ENCODE measurements around the gene NOL6. TPM values are rescaled to one million over a fixed set of nuclear protein-coding genes. Genes with fewer than 3 reads are reported as not detected.

Gene NOL6
- total and polyA plus RNA-seq, 2 of the 13 experiments (the other 11 are each of a cell fraction or from before 2014, with no cell fraction given): 17.0 to 30.2 TPM

GRCh38 chr9:33439731-33440130 is 34.0 kb downstream of the NOL6 start:
- H4K20me1 ChIP-seq (ENCODE audit: insufficient read depth, low read length): no peaks in the 10 kb centered on the region
- DNase-seq (ENCODE audit: low spot score) (no peak), ATAC-seq (no peak), FAIRE-seq (no peak)
- no peaks in the 10 kb centered on the region for H3K9me3 ChIP-seq (ENCODE audit: low read length)
- BruUV-seq (replicated peaks): no TSS peak
- H3K27me3 ChIP-seq (ENCODE audit: control insufficient read depth in 1 of 2, insufficient read depth in 2 of 2, low read length in 2 of 2): peaks cover 3 to 24% of the 10 kb centered on the region in 2 experiments; a peak in 4 of 5 replicates
- ChIA-PET CTCF (ENCODE audit: low intra/inter-chr PET ratio, low total read pairs) (no interaction called here), POLR2A (interaction anchor here (1.0 kb wide), 1 partner anchor 34 kb away, joined by 3 read pairs; the partner anchor contains the start of gene NOL6)
- no peak overlapping the region for H2AFZ ChIP-seq (ENCODE audit: low read length)
- H3K4me2 ChIP-seq (ENCODE audit: low read depth, low read length): no peak overlapping the region
- TF ChIP-seq ZNF570 (CRISPR knock-in tag; IDR thresholded peaks at IDR 0.05; ENCODE audit: borderline replicate concordance): no peak
- TF ChIP-seq ZNF768 (CRISPR knock-in tag; IDR thresholded peaks at IDR 0.05): peak; percentile 94
- 48% methylated on average over 6 of the region's 6 CpGs for WGBS (ENCODE audit: low lambda C conversion rate)
- in situ Hi-C loops (cut with HindIII; ENCODE audit: extremely low pct_ligation_motif_present, low pct_unique_long_range_greater_than_20kb) (no loop called here), intact Hi-C loops (cut with micrococcal nuclease; ENCODE audit: unreplicated experiment) (no loop called here)
- no peaks in the 10 kb centered on the region for H3K79me2 ChIP-seq (ENCODE audit: insufficient read depth, low read length)
- no peak overlapping the region for H3K9ac ChIP-seq (ENCODE audit: insufficient read depth, low read depth, low read length)
- H3K4me1 ChIP-seq (ENCODE audit: insufficient read depth, low read length): peaks cover 35% of the 10 kb centered on the region
- H3K4me3 ChIP-seq (replicated peaks in 1 of 3; ENCODE audit: insufficient read depth in 1 of 3, low read depth in 2 of 3, low read length in 3 of 3): no peak overlapping the region
- no peaks in the 10 kb centered on the region for H3K36me3 ChIP-seq (replicated peaks in 1 of 2; ENCODE audit: control insufficient read depth in 1 of 2, insufficient read depth in 2 of 2, low read length in 2 of 2)
- H3K27ac ChIP-seq (ENCODE audit: extremely low read length, insufficient read depth, low read length): no peak overlapping the region

- no peaks in the 10 kb centered on the region for H4K20me1 ChIP-seq (ENCODE audit: insufficient read depth, low read length)
- WGBS (ENCODE audit: low lambda C conversion rate): 62% methylated on average over 7 of the region's 7 CpGs
- H3K4me3 ChIP-seq (replicated peaks in 1 of 3; ENCODE audit: insufficient read depth in 1 of 3, low read depth in 2 of 3, low read length in 3 of 3): no peak overlapping the region
- H3K36me3 ChIP-seq (replicated peaks in 1 of 2; ENCODE audit: control insufficient read depth in 1 of 2, insufficient read depth in 2 of 2, low read length in 2 of 2): no peaks in the 10 kb centered on the region
- no peaks in the 10 kb centered on the region for H3K79me2 ChIP-seq (ENCODE audit: insufficient read depth, low read length)
- H2AFZ ChIP-seq (ENCODE audit: low read length): no peak overlapping the region
- H3K9ac ChIP-seq (ENCODE audit: insufficient read depth, low read depth, low read length): no peak overlapping the region
- no peak overlapping the region for H3K4me2 ChIP-seq (ENCODE audit: low read depth, low read length)
- peaks cover 37% of the 10 kb centered on the region for H3K4me1 ChIP-seq (ENCODE audit: insufficient read depth, low read length)
- in situ Hi-C loops (cut with HindIII; ENCODE audit: extremely low pct_ligation_motif_present, low pct_unique_long_range_greater_than_20kb) (no loop called here), intact Hi-C loops (cut with micrococcal nuclease; ENCODE audit: unreplicated experiment) (no loop called here)
- CTCF ChIA-PET (ENCODE audit: low intra/inter-chr PET ratio, low total read pairs): no interaction called here
- POLR2A ChIA-PET: interaction anchor here (1.0 kb wide), 1 partner anchor 35 kb away, joined by 3 read pairs; the partner anchor contains the start of gene NOL6
- no TSS peak for BruUV-seq (replicated peaks)
- no peaks in the 10 kb centered on the region for H3K9me3 ChIP-seq (ENCODE audit: low read length)
- no peak overlapping the region for H3K27ac ChIP-seq (ENCODE audit: extremely low read length, insufficient read depth, low read length)
- H3K27me3 ChIP-seq (ENCODE audit: control insufficient read depth in 1 of 2, insufficient read depth in 2 of 2, low read length in 2 of 2): peaks cover 3 to 28% of the 10 kb centered on the region in 2 experiments; a peak in 3 of 5 replicates
- TF ChIP-seq MNT (IDR thresholded peaks at IDR 0.05) (peak; percentile 65), ZNF607 (CRISPR knock-in tag; IDR thresholded peaks at IDR 0.05; ENCODE audit: borderline replicate concordance) (no peak)
- ATAC-seq (no peak), FAIRE-seq (no peak), DNase-seq (ENCODE audit: low spot score) (no peak)
Observed at GRCh38 chr9:33438926-33439680, 34.6 kb downstream of the NOL6 start.

Measured in HepG2 (cell line).